ENCODE data around the gene SIRPD.

Gene SIRPD

DNA sequence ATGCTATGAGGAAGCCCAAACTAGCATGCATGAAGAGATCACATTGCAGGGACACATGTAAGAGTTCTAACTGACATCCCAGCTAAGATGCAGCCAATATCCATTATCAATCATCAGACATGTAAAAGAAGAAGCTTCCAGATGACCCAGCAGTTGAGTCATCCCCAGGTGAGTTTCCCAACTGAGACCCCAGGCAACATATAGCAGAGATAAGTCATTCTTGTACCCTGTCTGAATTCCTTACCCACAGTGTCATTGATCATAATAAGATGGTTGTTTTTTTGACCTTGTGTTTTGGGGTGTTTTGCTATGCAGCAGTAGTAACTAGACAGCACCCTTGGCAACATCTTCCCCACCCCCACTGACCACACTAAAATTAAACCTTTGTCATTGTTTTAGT lies 18.9 kb downstream of the SIRPD start:
- no peak for DNase-seq (ENCODE audit: low read depth in 2 of 3, low spot score in 1 of 3)

DNA sequence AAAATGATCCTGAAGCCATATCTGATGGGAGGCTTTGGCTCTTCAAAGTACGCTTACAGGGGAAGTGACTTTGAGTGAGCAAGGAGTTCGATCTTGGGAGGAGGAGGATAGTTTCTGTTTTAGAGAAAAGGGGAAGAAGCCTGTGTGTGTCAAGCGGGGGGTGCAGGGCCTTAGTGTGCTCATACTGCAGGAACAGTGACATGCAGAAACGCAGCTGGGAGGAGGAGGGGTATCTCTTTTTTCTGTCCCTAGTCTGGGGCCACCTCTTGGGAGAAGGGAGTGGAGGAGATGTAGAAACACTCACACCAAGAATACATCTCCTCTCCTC lies 19.8 kb downstream of the SIRPD start:
- DNase-seq (ENCODE audit: low read depth in 2 of 3, low spot score in 1 of 3) = no peak

GRCh38 chr20:1536893-1537730 lies 20.4 kb downstream of the SIRPD start:
- DNase-seq (ENCODE audit: low read depth in 2 of 3, low spot score in 1 of 3) = no peak

DNA sequence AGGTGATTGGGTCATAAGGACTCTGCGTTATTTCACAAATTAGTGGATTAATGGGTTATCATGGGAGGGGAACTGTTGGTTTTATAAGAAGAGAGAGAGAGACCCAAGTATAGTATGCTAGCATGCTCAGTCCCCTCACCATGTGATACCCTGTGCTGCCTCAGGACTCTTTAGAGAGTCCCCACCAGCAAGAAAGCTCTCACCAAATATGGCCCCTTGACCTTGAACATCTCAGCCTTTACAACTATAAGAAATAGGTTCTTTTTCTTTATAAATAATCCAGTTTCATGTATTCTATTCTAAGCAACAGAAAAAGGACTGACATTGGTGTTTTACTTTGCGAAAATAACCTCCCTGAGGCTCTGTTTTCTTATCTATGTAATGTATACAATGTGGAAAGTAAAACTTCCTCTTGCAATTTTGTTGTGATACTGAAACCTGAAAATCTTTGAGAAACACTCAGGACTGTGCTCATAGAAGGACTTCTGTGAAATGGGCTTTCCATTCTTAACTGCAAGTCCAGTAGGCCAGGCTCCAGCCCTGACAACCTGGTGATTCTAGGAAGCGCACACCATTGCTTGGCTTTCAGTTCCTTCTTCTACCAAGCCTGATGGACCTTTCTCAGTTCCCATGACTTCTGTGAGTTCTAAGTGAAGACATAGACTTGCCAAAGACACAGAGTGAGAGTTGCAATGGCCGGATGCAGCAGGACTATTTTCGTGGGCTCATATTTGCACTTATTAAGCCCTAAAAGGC lies 21.9 kb downstream of the SIRPD start:
- DNase-seq (ENCODE audit: low read depth in 2 of 3, low spot score in 1 of 3) = no peak

DNA sequence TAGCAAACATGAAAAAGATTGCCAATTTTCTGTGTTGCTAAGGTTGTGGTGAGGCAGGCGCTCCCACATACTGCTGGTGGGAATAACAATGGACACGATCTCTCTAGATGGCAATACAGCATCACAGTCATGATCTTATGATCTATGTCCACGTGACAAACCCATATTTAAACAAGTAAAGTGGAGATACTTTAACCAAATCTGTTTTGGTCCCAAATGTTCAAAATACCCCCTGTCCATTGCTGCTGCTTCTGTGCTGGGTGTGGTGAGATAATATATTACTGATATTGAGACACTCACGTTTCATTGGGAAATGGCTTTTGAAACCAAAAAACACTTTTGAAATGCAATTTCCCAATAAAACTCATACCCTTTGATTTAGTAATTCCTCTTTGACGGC lies 23.0 kb downstream of the SIRPD start:
- no peak for DNase-seq (ENCODE audit: low read depth in 2 of 3, low spot score in 1 of 3)

DNA sequence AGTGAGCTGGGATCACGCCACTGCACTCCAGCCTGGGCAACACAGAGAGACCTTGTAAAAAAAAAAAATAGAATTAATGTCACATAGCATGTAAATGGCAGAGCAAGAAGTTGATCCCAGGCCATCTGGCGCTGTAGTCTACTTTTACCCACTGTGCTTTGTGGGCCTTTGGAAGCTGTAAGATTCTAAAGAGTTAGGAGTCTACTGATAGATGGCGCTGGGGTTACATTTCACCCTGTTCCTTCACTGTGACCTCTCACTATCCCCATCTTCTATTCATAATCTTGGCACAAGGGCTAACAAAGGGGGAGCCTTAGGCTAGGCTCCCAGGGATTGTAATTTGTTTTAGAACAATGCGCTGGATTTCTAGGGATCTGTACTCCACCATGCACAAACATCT lies 24.4 kb downstream of the SIRPD start:
- no peak for DNase-seq (ENCODE audit: low read depth in 2 of 3, low spot score in 1 of 3)

DNA sequence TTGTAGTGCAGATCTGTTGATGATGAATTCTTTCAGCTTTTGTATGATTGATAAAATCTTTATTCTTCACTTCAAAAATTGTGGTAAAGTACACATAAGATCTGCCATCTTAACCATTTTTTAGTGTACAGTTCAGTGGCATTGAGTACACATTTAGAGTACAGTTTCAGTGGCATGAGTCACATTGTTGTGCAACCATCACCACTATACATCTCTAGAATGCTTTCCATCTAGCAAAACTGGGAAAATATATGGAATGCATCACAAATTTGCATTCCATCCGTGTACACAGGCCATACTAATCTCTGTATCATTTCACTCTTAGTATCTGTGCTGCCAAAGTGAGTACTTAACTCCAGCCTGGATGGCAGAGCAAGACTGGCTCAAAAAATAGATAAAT lies 28.7 kb downstream of the SIRPD start:
- no peak for DNase-seq (ENCODE audit: low read depth in 2 of 3, low spot score in 1 of 3)

DNA sequence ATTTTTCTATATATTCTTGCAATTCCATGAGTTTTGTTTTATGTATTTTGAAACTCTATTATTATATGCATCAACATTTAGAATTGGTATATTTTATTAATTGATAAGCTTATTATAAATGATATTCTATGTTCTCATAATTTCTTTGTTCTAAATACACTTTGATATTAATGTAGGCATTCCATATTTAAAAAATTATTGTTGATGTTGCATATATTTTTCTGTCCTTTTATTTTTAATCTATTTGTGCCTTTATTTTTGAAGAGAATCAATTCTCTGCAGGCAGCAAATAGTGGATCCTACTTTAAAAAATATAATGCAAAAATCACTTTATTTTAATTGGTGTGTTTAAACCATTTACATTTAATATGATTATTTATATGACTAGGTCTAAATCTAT lies 29.6 kb downstream of the SIRPD start:
- DNase-seq (ENCODE audit: low read depth in 2 of 3, low spot score in 1 of 3) = no peak

DNA sequence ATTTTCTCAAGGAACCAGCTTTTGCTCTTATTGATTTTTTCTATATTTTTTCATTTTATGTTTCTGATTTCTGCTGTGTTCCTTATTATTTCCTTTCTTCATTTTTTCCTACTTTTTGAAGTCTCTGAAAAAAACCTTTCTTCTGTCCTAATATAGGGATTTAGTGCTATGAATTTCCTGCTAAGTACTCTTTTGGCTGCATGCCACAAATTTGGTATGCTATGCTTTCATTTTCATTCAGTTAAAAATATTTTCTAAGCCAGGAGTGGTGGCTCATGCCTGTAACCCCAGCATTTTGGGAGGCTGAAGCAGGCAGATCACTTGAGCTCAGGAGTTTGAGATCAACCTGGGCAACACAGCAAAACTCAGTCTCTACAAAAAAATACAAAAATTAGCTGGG lies 30.6 kb downstream of the SIRPD start:
- DNase-seq (ENCODE audit: low read depth in 2 of 3, low spot score in 1 of 3) = no peak

GRCh38 chr20:1526310-1526709 lies 31.2 kb downstream of the SIRPD start:
- DNase-seq (ENCODE audit: low read depth in 2 of 3, low spot score in 1 of 3) = no peak

DNA sequence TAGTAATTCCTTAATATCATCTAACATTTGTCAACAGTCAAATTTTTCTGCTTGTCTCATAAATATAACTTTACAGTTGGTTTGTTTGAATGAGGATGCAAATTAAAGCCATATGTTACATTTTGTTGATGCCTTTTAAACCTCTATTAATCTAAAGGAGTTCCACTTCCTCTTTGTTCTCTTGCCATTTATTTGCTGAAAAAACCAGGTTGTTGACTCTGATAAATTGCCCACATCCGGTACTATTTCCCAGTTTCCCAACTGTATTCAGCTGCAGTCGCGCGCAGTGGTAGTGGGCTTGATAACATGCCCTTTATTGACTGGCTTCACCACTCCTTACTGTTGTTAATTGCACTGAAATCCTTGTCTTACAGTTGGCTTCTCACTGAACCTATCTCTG lies 33.5 kb downstream of the SIRPD start:
- DNase-seq (ENCODE audit: low read depth in 2 of 3, low spot score in 1 of 3) = no peak

- DNase-seq (ENCODE audit: low read depth in 2 of 3, low spot score in 1 of 3) = no peak
Measured at GRCh38 chr20:1517010-1517409, 40.5 kb downstream of the SIRPD start.

DNA sequence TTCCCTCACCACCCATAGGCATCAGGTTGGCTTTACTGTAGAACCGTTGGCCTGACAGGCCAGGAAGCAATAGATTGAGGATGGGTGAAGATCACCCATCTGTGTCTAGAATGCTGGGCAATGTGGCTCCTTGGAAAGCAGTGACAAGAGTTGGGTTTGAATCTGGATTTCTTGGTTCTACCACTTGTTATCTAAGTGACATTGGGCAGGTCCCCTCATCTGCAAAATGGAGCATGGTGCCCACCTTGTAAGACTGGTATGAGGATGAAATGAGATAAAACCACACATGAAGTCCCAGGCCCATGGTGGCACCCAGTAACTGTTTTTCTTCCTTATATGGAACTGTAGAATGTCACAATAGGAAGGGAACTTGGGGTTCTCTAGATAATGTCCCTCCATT lies 43.7 kb downstream of the SIRPD start:
- DNase-seq (ENCODE audit: low read depth in 2 of 3, low spot score in 1 of 3) = no peak

GRCh38 chr20:1509237-1509636 lies 48.3 kb downstream of the SIRPD start:
- DNase-seq (ENCODE audit: low read depth in 2 of 3, low spot score in 1 of 3) = peak in 1 of 3 donors; percentile 7

- DNase-seq (ENCODE audit: low read depth in 2 of 3, low spot score in 1 of 3) = no peak
Measured at GRCh38 chr20:1508574-1508973, 48.9 kb downstream of the SIRPD start.

- DNase-seq (ENCODE audit: low read depth in 2 of 3, low spot score in 1 of 3) = no peak
Measured at GRCh38 chr20:1507276-1507675, 50.2 kb downstream of the SIRPD start.

DNA sequence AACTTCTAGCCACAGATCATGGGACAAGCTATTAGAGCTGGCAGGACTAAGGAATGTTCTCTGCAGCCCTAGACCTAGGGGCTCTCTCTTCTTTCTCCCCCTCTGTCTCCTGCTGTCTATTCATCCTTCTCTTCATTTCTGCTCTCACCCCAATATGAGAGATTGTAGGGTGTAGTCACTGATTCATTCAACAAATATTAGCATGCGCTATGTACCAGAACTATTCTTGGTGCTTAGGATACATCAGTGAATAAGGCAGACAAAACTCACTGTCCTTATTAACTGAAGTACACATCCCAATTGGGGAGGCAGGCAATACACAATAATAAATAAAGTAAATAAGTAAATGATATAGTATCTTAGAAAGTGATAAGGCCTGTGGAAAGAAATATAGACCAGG lies 51.6 kb downstream of the SIRPD start:
- DNase-seq (ENCODE audit: low read depth in 2 of 3, low spot score in 1 of 3) = no peak

GRCh38 chr20:1505361-1505760 lies 52.1 kb downstream of the SIRPD start:
- DNase-seq (ENCODE audit: low read depth in 2 of 3, low spot score in 1 of 3) = no peak

GRCh38 chr20:1503564-1504227 lies 53.8 kb downstream of the SIRPD start:
- peak; percentile 56 to 77 (median 68) for DNase-seq (ENCODE audit: low read depth in 2 of 3, low spot score in 1 of 3)

DNA sequence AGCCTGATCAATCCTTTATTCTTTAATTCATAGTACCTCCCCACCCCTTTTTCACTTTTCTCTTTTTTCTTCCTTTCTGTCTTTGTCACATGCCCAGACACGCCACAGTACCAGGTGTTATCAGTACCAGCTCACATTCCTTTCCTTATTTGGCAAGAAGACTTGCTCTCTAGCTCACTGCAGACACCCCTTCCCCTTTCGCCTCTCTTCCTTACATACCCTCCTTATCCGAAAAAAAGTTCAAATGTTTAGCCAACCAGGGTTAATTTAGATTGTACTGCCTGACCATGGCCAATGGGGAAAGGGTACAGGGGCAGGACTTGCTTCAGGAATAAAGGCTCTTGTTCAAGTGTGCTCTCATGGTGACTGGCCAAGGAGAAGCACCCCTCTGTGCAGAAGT lies 57.0 kb downstream of the SIRPD start:
- no peak for DNase-seq (ENCODE audit: low read depth in 2 of 3, low spot score in 1 of 3)

DNA sequence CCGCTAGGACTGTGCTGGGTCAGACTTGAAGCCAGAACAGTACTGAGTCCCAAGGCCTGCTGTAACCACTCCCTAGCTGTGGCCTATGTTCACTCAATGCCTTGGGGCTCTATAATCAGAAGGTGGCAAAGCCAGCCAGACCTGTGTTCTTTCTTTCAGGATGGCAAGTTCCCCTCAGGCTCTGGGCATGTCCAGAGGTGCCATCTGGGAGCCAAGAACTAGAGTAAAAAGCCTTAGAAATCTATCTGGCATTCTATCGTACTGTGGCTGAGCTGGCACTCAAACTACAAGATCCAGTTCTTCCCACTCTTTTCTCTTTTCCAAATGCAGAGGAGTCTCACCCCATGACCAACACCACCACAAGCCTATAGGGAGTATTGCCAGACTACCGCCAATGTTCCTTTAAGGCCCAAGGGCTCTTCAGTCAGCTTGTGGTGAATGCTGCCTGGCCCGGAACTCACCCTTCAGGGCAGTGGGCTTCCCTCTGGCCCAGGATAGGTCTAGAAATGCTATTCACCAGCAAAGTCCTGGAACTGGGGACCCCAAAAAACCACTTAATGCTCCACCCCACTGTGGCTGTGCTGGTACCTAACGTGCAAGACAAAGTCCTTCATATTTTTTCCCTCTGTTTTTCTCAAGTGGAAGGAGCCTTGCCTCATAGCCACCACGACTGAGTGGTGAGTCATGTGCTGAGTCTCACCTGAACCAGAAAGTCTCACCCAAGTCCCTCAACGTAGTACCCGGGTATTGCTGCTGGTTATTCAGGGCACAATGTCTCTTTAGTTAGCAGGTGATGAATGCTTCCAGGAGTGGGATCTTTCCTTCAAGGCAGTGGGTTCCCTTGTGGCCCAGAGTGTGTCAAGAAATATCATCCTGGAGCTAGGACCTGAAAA lies 57.7 kb downstream of the SIRPD start:
- no peak for DNase-seq (ENCODE audit: low read depth in 2 of 3, low spot score in 1 of 3)
